Kidney (tissue), 14 donors: ENCODE results near the gene RBM47. TPM values are rescaled to one million over a fixed set of nuclear protein-coding genes. Genes with fewer than 3 reads are reported as not detected.

Experiments
- DNase-seq, 5 donors: peaks; one replicate each; pipeline ENCODE4 v3.0.0-alpha.2; 2013 to 2020
- FAIRE-seq: peaks from 2 replicates; lab custom pipeline; 2012; peaks lifted over from hg19 to GRCh38; lab: Jason Lieb, UNC
- H3K27ac ChIP-seq, 2 donors: one replicate each; pipeline ENCODE4 v1.7.0; 2013; ENCODE audit warnings: low read depth in 2 of 2, low read length in 2 of 2, inconsistent platforms in 1 of 2
- H3K27me3 ChIP-seq: one replicate; pipeline ENCODE4 v1.7.1; 2013; ENCODE audit warnings: low read length, inconsistent platforms; ENCODE audit not compliant: control insufficient read depth, insufficient read depth
- H3K36me3 ChIP-seq, 3 donors: one replicate each; pipeline versions ENCODE4 v1.7.0 to v1.7.1; 2013; ENCODE audit warnings: low read length in 3 of 3, control low read depth in 1 of 3, inconsistent platforms in 1 of 3; ENCODE audit not compliant: insufficient read depth in 3 of 3, control insufficient read depth in 2 of 3
- H3K4me1 ChIP-seq, 3 donors: one replicate each; pipeline versions ENCODE4 v1.7.0 to v1.7.1; 2013; ENCODE audit warnings: low read length in 3 of 3, inconsistent platforms in 1 of 3, low read depth in 1 of 3; ENCODE audit not compliant: control insufficient read depth in 2 of 3, insufficient read depth in 2 of 3
- H3K4me3 ChIP-seq, 3 donors: one replicate each; pipeline versions ENCODE4 v1.7.0 to v1.8.1; 2013; ENCODE audit warnings: low read length in 3 of 3, control low read depth in 1 of 3, inconsistent platforms in 1 of 3
- H3K9ac ChIP-seq, 3 donors: one replicate each; pipeline versions ENCODE4 v1.7.0 to v1.7.1; 2013; ENCODE audit warnings: low read length in 3 of 3, control low read depth in 1 of 3, inconsistent platforms in 1 of 3
- H3K9me3 ChIP-seq, 3 donors: one replicate each; pipeline versions ENCODE4 v1.7.0 to v1.7.1; 2013; ENCODE audit warnings: low read length in 3 of 3, control low read depth in 1 of 3, inconsistent platforms in 1 of 3; ENCODE audit not compliant: control insufficient read depth in 2 of 3, insufficient read depth in 1 of 3
- CTCF ChIP-seq: IDR thresholded peaks from 3 replicates; pipeline ENCODE4 v1.5.1; 2012; ENCODE audit warnings: mild to moderate bottlenecking, moderate library complexity, borderline replicate concordance; ENCODE audit not compliant: insufficient read depth; ENCODE audit errors: extremely low read depth
- intact Hi-C: fragments of 100-400 bp; cut with DNase I; formaldehyde crosslinking; loops from one replicate; pipeline ENCODE4 v1.11.1; 2022
- polyA plus RNA-seq: library from polyadenylated mRNA; stranded (reverse); fragments of 350-450 nt; fragmentation: Illumina TruSeq; extraction: RNeasy Lipid Tissue Mini Kit (QIAGEN cat#74804); gene quantifications from one replicate; pipeline ENCODE4 v1.2.3, GENCODE V29; 2014; ENCODE audit warnings: low read depth, low replicate concordance; ENCODE audit not compliant: insufficient read depth
- total RNA-seq: library from RNA; stranded (reverse); fragmentation: NEBNext Ultra II Directional; extraction: Animal tissue kit (Norgen Biotek cat#: 25700); gene quantifications from one replicate; pipeline ENCODE4 v1.2.1, GENCODE V29; 2021
- donor health status: control.
- donor health status: control.
- donor health status: control.
- donor health status: control.
- donor health status: control.
- donor health status: DM: yes; HTN: yes; CAD: no.
- donor health status: Normal renal cell carcinoma (clear cell type).

Gene RBM47
- total and polyA plus RNA-seq, 2 donors from 2014 or later: 61.5 to 124 TPM

GRCh38 chr4:40506066-40506465, 123.6 kb downstream of the RBM47 start:
- H3K4me1 ChIP-seq: peaks cover 0 to 42% (median 19%) of the 10 kb centered on the region in 3 donors
- peak overlapping the region in 1 of 3 donors; percentile 9 for H3K9ac ChIP-seq

GRCh38 chr4:40502934-40503333, 126.7 kb downstream of the RBM47 start:
- Histone ChIP-seq H3K27ac (peak overlapping the region; percentile 40 to 54), H3K9me3 (no peaks in the 10 kb centered on the region), H3K4me1 (peaks cover 0 to 38% (median 19%) of the 10 kb centered on the region in 3 donors), H3K4me3 (peak overlapping the region in 1 of 3 donors; percentile 7), H3K27me3 (no peaks in the 10 kb centered on the region), H3K36me3 (peaks cover 5 to 16% (median 6%) of the 10 kb centered on the region in 3 donors), H3K9ac (no peak overlapping the region)
- no peak for FAIRE-seq
- TF ChIP-seq CTCF: no peak
- intact Hi-C loops: no loop called here
- DNase-seq: no peak

More at GRCh38 chr4:40506066-40506465, 123.6 kb downstream of the RBM47 start:
- Histone ChIP-seq H3K4me3 (peak overlapping the region in 1 of 3 donors; percentile 20), H3K27me3 (no peaks in the 10 kb centered on the region), H3K36me3 (peaks cover 5 to 20% (median 6%) of the 10 kb centered on the region in 3 donors), H3K9me3 (no peaks in the 10 kb centered on the region), H3K27ac (peak overlapping the region in 1 of 2 donors; percentile 41)
- FAIRE-seq: no peak
- DNase-seq: no peak
- TF ChIP-seq CTCF: no peak
- intact Hi-C loops: no loop called here

DNA sequence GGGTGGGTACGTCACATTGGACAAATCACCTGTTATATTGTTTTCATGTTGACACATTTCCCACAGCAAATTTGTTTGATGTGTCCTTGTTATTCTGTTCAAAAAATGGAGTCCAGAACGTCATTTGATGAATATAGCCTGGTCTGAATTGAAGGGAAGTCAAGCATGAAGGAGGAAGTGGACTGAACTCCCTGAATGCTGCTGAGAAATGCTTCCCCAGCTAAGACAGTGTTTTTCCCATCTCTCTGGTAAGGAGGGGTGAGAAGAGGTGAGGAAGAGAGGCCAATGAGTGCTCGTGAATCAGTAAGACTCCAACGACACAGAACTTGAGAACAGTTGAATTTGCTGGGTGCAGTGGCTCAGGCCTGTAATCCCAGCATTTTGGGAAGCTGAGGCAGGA, 127.4 kb downstream of the RBM47 start:
- no peak for FAIRE-seq
- no peaks in the 10 kb centered on the region for H3K27me3 ChIP-seq
- DNase-seq: no peak
- no peaks in the 10 kb centered on the region for H3K9me3 ChIP-seq
- H3K4me3 ChIP-seq: peak overlapping the region in 1 of 3 donors; percentile 17
- H3K9ac ChIP-seq: no peak overlapping the region
- TF ChIP-seq CTCF: no peak
- H3K36me3 ChIP-seq: peaks cover 5 to 16% (median 6%) of the 10 kb centered on the region in 3 donors
- H3K4me1 ChIP-seq: peaks cover 0 to 38% (median 19%) of the 10 kb centered on the region in 3 donors
- intact Hi-C loops: no loop called here
- peak overlapping the region; percentile 54 to 60 for H3K27ac ChIP-seq
